ENCODE data around the gene ZNF775. TPM values are rescaled to one million over a fixed set of nuclear protein-coding genes. Genes with fewer than 3 reads are reported as not detected.

The ZNF775 gene
- total RNA-seq, 4 donors from 2014 or later: 1.4 to 3.8 (median 2.4) TPM

- intact Hi-C loops (cut with DNase I; ENCODE audit: low total_unique reads): loop anchor here (10.0 kb wide), 1 partner anchor 288 kb away; the partner anchor contains the start of gene GIMAP5
- TF ChIP-seq, protein P1, sequence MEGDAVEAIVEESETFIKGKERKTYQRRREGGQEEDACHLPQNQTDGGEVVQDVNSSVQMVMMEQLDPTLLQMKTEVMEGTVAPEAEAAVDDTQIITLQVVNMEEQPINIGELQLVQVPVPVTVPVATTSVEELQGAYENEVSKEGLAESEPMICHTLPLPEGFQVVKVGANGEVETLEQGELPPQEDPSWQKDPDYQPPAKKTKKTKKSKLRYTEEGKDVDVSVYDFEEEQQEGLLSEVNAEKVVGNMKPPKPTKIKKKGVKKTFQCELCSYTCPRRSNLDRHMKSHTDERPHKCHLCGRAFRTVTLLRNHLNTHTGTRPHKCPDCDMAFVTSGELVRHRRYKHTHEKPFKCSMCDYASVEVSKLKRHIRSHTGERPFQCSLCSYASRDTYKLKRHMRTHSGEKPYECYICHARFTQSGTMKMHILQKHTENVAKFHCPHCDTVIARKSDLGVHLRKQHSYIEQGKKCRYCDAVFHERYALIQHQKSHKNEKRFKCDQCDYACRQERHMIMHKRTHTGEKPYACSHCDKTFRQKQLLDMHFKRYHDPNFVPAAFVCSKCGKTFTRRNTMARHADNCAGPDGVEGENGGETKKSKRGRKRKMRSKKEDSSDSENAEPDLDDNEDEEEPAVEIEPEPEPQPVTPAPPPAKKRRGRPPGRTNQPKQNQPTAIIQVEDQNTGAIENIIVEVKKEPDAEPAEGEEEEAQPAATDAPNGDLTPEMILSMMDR (IDR thresholded peaks at IDR 0.05): no peak
- no peak for TF ChIP-seq POLR2A (IDR thresholded peaks at IDR 0.05)
- WGBS, 2 donors: 80 to 88% methylated on average over 2 of the region's 2 CpGs
- DNase-seq (ENCODE audit: low spot score in 2 of 2): no peak
- H3K4me3 ChIP-seq (ENCODE audit: low read depth, poor library complexity, severe bottlenecking): no peak overlapping the region
These were observed 67.3 kb downstream of the ZNF775 start for GRCh38 chr7:150446288-150446938.

Other genes starting within 250 kb of the ZNF775 start
- gene LRRC61, start 56.0 kb upstream of the ZNF775 start, total RNA-seq: 10 to 100 TPM; 16.6 to 26.0 (median 18.6) TPM
- gene ACTR3C, start 55.8 kb upstream of the ZNF775 start, total RNA-seq: 10 to 100 TPM in 2 of 4 donors, 1 to 10 TPM in 2; 5.5 to 12.3 (median 9.4) TPM
- 10 to 100 TPM in 3 of 4 donors, 1 to 10 TPM in 1; 9.8 to 30.0 (median 16.8) TPM for gene RARRES2, start 37.7 kb upstream of the ZNF775 start, total RNA-seq
- 10 to 100 TPM; 47.8 to 71.4 (median 63.9) TPM for gene REPIN1, start 10.5 kb upstream of the ZNF775 start, total RNA-seq
- gene GIMAP8, start 71.3 kb downstream of the ZNF775 start, total RNA-seq: 10 to 100 TPM in 1 of 4 donors, 1 to 10 TPM in 3; 2.3 to 10.7 (median 3.4) TPM
- gene GIMAP7, start 135.5 kb downstream of the ZNF775 start, total RNA-seq: 1 to 10 TPM; 2.4 to 9.6 (median 5.3) TPM
- gene GIMAP4, start 188.1 kb downstream of the ZNF775 start, total RNA-seq: 10 to 100 TPM in 2 of 4 donors, 1 to 10 TPM in 2; 4.6 to 17.9 (median 8.1) TPM

Data from lower leg skin (tissue), 4 donors.